Ishikawa (cell line): ENCODE results near the gene SPR.

Experiments
- CEBPB ChIP-seq: IDR thresholded peaks from 2 replicates; pipeline ENCODE4 v1.6.1; 2012
- CREB1 ChIP-seq: IDR thresholded peaks from 2 replicates; pipeline ENCODE4 v1.6.1; 2012; ENCODE audit warnings: low read depth
- EGR1 ChIP-seq: IDR thresholded peaks from 2 replicates; pipeline ENCODE4 v1.6.1; 2012
- EP300 ChIP-seq: IDR thresholded peaks from 2 replicates; pipeline ENCODE4 v1.6.1; 2012; ENCODE audit warnings: borderline replicate concordance
- FOXM1 ChIP-seq: IDR thresholded peaks from 2 replicates; pipeline ENCODE4 v1.6.1; 2012; ENCODE audit warnings: low read depth, borderline replicate concordance
- NFIC ChIP-seq: IDR thresholded peaks from 2 replicates; pipeline ENCODE4 v1.6.1; 2012
- RAD21 ChIP-seq: IDR thresholded peaks from 2 replicates; pipeline ENCODE4 v1.6.1; 2012; ENCODE audit warnings: low read depth
- TAF1 ChIP-seq: IDR thresholded peaks from 2 replicates; pipeline ENCODE4 v1.6.1; 2012; ENCODE audit warnings: low read depth, mild to moderate bottlenecking
- TCF12 ChIP-seq: IDR thresholded peaks from 2 replicates; pipeline ENCODE4 v1.6.1; 2012; ENCODE audit warnings: low read depth
- TEAD4 ChIP-seq: IDR thresholded peaks from 2 replicates; pipeline ENCODE4 v1.6.1; 2012
- YY1 ChIP-seq: IDR thresholded peaks from 2 replicates; pipeline ENCODE4 v1.6.1; 2012; ENCODE audit warnings: low read depth
- ZBTB7A ChIP-seq: IDR thresholded peaks from 2 replicates; pipeline ENCODE4 v1.6.1; 2012; ENCODE audit warnings: low read depth
- TF ChIP-seq, protein P1 (sequence below): IDR thresholded peaks from 2 replicates; pipeline ENCODE4 v1.6.1; 2012; ENCODE audit warnings: low read depth, mild to moderate bottlenecking
- TF ChIP-seq, protein P2 (sequence below): IDR thresholded peaks from 2 replicates; pipeline ENCODE4 v1.6.1; 2012
- TF ChIP-seq, protein P3 (sequence below): IDR thresholded peaks from 2 replicates; pipeline ENCODE4 v1.6.1; 2012

The SPR gene

DNA sequence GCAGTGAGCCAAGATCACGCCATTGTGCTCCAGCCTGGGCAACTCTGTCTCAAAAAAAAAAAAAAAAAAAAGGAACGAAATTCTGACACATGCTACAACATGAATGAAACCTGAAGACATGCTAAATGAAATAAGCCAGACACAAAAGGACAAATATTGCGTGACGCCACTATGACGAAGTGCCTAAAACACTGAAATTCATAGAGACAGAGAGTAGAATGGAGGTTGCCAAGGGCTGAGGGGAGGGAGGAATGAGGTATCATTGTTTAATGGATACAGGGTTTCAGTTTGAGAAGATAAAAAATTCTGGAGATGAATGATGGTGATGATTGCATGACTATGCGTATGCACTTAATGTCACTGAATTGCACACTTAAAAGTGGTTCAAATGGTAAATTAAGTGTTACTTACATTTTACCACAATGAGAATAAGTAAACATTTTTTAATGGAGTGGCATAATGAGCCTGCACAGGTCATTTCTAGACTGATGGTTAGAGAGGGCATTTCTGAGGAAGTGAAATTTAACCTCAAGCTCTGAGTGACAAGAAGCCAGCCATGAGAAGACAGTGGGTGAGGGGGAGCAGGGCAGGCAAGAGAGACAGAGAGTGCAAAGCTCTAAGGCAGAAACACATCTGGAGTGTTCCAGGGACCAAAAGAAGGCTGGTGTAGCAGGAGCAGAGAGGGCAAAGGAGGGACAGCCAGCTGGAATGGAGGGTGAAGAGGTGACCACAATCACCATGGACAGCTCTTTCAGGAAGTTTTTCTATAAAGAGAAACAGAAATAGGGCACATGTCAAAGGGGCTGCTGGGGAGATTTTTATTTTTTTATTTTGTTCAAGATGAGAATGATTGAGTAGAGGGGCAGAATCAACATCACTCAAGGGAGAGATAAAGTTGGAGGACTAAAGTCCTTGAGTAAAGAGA is 40.8 kb upstream of the SPR start:
- TF ChIP-seq, protein P1, sequence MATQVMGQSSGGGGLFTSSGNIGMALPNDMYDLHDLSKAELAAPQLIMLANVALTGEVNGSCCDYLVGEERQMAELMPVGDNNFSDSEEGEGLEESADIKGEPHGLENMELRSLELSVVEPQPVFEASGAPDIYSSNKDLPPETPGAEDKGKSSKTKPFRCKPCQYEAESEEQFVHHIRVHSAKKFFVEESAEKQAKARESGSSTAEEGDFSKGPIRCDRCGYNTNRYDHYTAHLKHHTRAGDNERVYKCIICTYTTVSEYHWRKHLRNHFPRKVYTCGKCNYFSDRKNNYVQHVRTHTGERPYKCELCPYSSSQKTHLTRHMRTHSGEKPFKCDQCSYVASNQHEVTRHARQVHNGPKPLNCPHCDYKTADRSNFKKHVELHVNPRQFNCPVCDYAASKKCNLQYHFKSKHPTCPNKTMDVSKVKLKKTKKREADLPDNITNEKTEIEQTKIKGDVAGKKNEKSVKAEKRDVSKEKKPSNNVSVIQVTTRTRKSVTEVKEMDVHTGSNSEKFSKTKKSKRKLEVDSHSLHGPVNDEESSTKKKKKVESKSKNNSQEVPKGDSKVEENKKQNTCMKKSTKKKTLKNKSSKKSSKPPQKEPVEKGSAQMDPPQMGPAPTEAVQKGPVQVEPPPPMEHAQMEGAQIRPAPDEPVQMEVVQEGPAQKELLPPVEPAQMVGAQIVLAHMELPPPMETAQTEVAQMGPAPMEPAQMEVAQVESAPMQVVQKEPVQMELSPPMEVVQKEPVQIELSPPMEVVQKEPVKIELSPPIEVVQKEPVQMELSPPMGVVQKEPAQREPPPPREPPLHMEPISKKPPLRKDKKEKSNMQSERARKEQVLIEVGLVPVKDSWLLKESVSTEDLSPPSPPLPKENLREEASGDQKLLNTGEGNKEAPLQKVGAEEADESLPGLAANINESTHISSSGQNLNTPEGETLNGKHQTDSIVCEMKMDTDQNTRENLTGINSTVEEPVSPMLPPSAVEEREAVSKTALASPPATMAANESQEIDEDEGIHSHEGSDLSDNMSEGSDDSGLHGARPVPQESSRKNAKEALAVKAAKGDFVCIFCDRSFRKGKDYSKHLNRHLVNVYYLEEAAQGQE, result peak; percentile 82
- TF ChIP-seq CREB1, result no peak

DNA sequence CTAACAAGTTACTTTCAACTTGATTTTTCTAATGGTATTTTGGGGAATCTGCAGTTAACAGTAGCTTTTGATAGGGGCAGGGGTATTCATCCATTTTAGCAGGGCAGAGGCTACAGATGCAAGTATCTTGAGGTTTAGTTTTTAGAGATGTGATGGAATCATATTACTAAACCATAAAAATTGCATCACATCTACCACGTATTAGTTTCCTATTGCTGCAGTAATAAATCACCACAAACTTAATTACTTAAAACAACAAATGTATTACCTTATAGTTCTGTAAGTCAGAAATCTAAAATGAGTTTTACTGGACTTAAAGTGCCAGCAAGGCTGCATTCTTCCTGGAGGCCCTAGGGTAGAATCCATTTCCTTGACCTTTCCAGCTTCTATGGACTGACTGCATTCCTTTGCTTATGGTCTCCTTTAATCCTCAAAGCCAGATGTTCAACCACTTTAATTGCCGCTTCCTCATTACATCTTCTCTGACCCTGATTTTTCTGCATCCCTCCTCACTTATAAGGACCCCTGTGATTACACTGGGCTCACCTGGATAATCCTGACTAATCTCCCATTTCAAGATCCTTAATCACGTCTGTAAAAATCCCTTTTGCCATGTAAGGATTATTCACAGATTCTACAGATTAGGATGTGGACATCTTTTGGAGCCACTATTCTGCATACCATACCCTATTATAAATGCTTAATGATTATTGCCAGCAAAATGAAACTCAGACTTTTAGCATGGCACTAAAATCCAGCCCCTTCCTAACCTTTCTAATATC is 39.5 kb upstream of the SPR start:
- TF ChIP-seq TEAD4 (no peak), CREB1 (no peak), TAF1 (no peak), EP300 (no peak), TCF12 (no peak), NFIC (no peak), CEBPB (no peak), RAD21 (no peak), ZBTB7A (no peak), FOXM1 (no peak), YY1 (no peak)
- TF ChIP-seq, protein P2, sequence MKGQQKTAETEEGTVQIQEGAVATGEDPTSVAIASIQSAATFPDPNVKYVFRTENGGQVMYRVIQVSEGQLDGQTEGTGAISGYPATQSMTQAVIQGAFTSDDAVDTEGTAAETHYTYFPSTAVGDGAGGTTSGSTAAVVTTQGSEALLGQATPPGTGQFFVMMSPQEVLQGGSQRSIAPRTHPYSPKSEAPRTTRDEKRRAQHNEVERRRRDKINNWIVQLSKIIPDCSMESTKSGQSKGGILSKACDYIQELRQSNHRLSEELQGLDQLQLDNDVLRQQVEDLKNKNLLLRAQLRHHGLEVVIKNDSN, result no peak
- TF ChIP-seq, protein P1, result no peak; the same call in 1 of the 2 replicates
- TF ChIP-seq, protein P3, sequence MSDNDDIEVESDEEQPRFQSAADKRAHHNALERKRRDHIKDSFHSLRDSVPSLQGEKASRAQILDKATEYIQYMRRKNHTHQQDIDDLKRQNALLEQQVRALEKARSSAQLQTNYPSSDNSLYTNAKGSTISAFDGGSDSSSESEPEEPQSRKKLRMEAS, result no peak

DNA sequence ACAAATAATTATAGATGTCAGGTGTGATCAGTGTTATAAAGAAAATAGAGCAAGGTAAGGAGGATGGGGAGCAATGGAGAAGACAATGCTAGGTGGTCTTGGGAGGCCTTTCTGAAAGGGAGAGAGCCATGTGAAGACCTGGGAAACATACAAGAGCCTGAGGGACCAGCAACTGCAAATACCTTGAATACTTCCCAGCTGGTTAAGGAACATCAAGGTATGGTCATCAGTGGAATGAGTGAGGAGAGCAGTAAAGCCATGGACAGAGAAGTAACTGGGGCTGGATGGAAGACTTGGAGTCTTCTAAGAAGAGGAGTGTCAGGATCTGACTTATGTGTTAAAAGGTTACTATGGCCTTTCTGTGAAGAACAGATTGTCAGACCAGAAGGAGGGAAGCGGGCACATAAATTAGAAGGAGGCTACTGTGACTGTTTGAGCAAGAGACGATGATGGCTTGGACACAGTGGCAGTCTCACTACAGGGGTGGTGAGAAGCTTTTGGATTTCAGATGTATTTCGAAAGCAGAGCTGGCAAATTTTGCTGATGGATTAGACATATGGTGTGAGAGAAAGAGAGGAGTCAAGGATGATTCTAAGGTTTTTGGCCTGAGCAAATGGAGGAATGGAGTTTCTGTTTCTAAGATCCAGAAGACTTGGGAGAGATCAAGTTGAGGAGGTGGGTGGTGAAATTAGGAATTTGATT is 38.6 kb upstream of the SPR start:
- TF ChIP-seq YY1 (no peak), ZBTB7A (no peak), CREB1 (no peak), EGR1 (no peak), TAF1 (no peak), EP300 (no peak), RAD21 (no peak), TCF12 (no peak)
- TF ChIP-seq, protein P3, result no peak

DNA sequence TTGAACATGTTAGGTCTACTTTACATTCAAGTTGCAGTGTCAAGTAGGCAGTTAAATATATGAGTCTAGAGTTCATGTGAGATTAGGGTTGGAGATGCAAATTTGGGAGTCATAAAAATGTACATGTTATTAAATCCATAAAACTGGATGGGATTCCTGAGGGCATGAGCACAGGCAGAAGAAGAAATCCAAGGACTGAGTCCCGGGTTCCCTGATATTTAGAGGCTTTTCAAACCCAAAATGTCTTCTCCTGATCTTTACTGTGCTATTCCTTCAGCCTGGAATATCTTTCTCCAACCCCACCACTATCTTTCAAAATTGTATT is 38.1 kb upstream of the SPR start:
- TF ChIP-seq, protein P3, result no peak
- TF ChIP-seq YY1 (no peak), RAD21 (no peak), TCF12 (no peak), EP300 (no peak), CEBPB (no peak), FOXM1 (no peak), ZBTB7A (no peak), TAF1 (no peak), CREB1 (no peak), TEAD4 (no peak), EGR1 (no peak), NFIC (no peak)
- TF ChIP-seq, protein P2, result no peak
- TF ChIP-seq, protein P1, result no peak
